PFSK-1 (cell line): Measurements from ENCODE around the gene ZNF658. TPM values are rescaled to one million over a fixed set of nuclear protein-coding genes. Genes with fewer than 3 reads are reported as not detected.
"Not testable (repeated sequence)": the region's sequence is repeated elsewhere in the genome, so short reads cannot be mapped to it uniquely, and the experiment has no call there.

ENCODE experiments used
- POLR2AphosphoS5 ChIP-seq: IDR thresholded peaks from 2 replicates; pipeline ENCODE4 v1.6.1; 2012; ENCODE audit warnings: low read depth, mild to moderate bottlenecking, control low read depth, low read length, moderate library complexity
- SIN3A ChIP-seq: IDR thresholded peaks from 2 replicates; pipeline ENCODE4 v1.6.1; 2012; ENCODE audit warnings: mild to moderate bottlenecking, low read length, moderate library complexity, borderline replicate concordance; ENCODE audit not compliant: insufficient read depth
- polyA plus RNA-seq: library from polyadenylated mRNA; unstranded; fragments of >200 nt; gene quantifications from one replicate; pipeline ENCODE4 v1.2.1, GENCODE V29; 2012; ENCODE audit warnings: low read depth, missing spikeins; ENCODE audit not compliant: insufficient read length
- TF ChIP-seq, protein P1 (sequence below), 2 experiments: IDR thresholded peaks; 2 replicates each; pipeline versions ENCODE4 v1.6.1 to v1.8.0; 2011 to 2012; ENCODE audit warnings: low read depth in 2 of 2, low read length in 2 of 2, control low read depth in 1 of 2, inconsistent platforms in 1 of 2, mild to moderate bottlenecking in 1 of 2, moderate library complexity in 1 of 2; ENCODE audit not compliant: insufficient read depth in 1 of 2

ZNF658 gene
- 1.1 TPM for polyA plus RNA-seq

- TF ChIP-seq POLR2AphosphoS5, SIN3A: not testable (repeated sequence)
- TF ChIP-seq, protein P1, sequence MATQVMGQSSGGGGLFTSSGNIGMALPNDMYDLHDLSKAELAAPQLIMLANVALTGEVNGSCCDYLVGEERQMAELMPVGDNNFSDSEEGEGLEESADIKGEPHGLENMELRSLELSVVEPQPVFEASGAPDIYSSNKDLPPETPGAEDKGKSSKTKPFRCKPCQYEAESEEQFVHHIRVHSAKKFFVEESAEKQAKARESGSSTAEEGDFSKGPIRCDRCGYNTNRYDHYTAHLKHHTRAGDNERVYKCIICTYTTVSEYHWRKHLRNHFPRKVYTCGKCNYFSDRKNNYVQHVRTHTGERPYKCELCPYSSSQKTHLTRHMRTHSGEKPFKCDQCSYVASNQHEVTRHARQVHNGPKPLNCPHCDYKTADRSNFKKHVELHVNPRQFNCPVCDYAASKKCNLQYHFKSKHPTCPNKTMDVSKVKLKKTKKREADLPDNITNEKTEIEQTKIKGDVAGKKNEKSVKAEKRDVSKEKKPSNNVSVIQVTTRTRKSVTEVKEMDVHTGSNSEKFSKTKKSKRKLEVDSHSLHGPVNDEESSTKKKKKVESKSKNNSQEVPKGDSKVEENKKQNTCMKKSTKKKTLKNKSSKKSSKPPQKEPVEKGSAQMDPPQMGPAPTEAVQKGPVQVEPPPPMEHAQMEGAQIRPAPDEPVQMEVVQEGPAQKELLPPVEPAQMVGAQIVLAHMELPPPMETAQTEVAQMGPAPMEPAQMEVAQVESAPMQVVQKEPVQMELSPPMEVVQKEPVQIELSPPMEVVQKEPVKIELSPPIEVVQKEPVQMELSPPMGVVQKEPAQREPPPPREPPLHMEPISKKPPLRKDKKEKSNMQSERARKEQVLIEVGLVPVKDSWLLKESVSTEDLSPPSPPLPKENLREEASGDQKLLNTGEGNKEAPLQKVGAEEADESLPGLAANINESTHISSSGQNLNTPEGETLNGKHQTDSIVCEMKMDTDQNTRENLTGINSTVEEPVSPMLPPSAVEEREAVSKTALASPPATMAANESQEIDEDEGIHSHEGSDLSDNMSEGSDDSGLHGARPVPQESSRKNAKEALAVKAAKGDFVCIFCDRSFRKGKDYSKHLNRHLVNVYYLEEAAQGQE (IDR thresholded peaks at IDR 0.05; ENCODE audit: insufficient read depth in 1 of 2, low read depth in 2 of 2, low read length in 2 of 2), result not testable (repeated sequence)
Observed at GRCh38 chr9:66900490-66901131, at the start of gene ZNF658. Gene ZNF658, plus strand, starts transcription at chr9:66900725. Its CDS starts 2,837 bp downstream, at chr9:66903562.
